ENCODE measurements around the gene CCL3. TPM values are rescaled to one million over a fixed set of nuclear protein-coding genes. Genes with fewer than 3 reads are reported as not detected.

The CCL3 gene
- total RNA-seq, 1 experiment from 2014 or later = 0.72 TPM

- TF ChIP-seq, protein P1, sequence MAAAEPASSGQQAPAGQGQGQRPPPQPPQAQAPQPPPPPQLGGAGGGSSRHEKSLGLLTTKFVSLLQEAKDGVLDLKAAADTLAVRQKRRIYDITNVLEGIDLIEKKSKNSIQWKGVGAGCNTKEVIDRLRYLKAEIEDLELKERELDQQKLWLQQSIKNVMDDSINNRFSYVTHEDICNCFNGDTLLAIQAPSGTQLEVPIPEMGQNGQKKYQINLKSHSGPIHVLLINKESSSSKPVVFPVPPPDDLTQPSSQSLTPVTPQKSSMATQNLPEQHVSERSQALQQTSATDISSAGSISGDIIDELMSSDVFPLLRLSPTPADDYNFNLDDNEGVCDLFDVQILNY (CRISPR knock-in tag; IDR thresholded peaks at IDR 0.05) = no peak
- TF ChIP-seq ESRRA (CRISPR knock-in tag; IDR thresholded peaks at IDR 0.05; ENCODE audit: borderline replicate concordance) = no peak
- TF ChIP-seq, protein P2, sequence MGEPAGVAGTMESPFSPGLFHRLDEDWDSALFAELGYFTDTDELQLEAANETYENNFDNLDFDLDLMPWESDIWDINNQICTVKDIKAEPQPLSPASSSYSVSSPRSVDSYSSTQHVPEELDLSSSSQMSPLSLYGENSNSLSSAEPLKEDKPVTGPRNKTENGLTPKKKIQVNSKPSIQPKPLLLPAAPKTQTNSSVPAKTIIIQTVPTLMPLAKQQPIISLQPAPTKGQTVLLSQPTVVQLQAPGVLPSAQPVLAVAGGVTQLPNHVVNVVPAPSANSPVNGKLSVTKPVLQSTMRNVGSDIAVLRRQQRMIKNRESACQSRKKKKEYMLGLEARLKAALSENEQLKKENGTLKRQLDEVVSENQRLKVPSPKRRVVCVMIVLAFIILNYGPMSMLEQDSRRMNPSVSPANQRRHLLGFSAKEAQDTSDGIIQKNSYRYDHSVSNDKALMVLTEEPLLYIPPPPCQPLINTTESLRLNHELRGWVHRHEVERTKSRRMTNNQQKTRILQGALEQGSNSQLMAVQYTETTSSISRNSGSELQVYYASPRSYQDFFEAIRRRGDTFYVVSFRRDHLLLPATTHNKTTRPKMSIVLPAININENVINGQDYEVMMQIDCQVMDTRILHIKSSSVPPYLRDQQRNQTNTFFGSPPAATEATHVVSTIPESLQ (CRISPR knock-in tag; IDR thresholded peaks at IDR 0.05) = no peak
- no peak for TF ChIP-seq RORB (CRISPR knock-in tag; IDR thresholded peaks at IDR 0.05)
- TF ChIP-seq, protein P3, sequence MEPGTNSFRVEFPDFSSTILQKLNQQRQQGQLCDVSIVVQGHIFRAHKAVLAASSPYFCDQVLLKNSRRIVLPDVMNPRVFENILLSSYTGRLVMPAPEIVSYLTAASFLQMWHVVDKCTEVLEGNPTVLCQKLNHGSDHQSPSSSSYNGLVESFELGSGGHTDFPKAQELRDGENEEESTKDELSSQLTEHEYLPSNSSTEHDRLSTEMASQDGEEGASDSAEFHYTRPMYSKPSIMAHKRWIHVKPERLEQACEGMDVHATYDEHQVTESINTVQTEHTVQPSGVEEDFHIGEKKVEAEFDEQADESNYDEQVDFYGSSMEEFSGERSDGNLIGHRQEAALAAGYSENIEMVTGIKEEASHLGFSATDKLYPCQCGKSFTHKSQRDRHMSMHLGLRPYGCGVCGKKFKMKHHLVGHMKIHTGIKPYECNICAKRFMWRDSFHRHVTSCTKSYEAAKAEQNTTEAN (CRISPR knock-in tag; IDR thresholded peaks at IDR 0.05) = no peak
- no peak for TF ChIP-seq ZNF416 (CRISPR knock-in tag; IDR thresholded peaks at IDR 0.05)
- TF ChIP-seq IRF2 (CRISPR knock-in tag; IDR thresholded peaks at IDR 0.05; ENCODE audit: borderline replicate concordance, low read depth) = no peak
These were observed 17.7 kb upstream of the CCL3 start (continued) for GRCh38 chr17:36107660-36108059.

DNA sequence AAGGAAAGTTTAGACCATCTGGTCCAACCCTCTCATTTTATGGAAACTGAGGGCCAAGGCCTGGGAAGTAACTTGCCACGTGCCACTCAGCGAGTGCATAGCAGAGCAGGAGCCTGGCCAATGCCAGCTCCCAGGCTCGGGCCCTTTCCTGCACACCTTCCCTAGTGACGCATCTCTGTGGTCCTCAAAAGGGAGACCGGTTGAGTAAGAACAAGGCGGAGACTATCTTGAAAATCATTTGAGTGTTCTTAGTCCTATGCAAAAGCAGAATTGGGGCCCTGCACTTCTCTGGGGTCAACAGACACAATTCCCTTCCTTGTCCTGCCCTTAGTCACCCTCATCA, 16.5 kb upstream of the CCL3 start:
- no peak for ATAC-seq
- Mint-ChIP-seq H3K36me3 (no peaks in the 10 kb centered on the region), H3K27ac (no peak overlapping the region), H3K4me1 (no peaks in the 10 kb centered on the region), H3K9me3 (peaks cover 6% of the 10 kb centered on the region), H3K4me3 (no peak overlapping the region), H3K27me3 (ENCODE audit: low read depth) (no peaks in the 10 kb centered on the region; the same call in 1 of the 2 replicates)
- CTCF ChIA-PET = interaction anchor here (1.4 kb wide), 1 partner anchor 42 kb away, joined by 4 read pairs; no protein-coding TSS in a partner anchor
- POLR2A ChIA-PET = no interaction called here
- DNase-seq (ENCODE audit: low spot score) = no peak
- TF ChIP-seq ZNF423 (CRISPR knock-in tag; IDR thresholded peaks at IDR 0.05) (no peak), GABPB1 (CRISPR knock-in tag; IDR thresholded peaks at IDR 0.05) (no peak), FOXK1 (CRISPR knock-in tag; IDR thresholded peaks at IDR 0.05) (no peak), PRDM15 (CRISPR knock-in tag; IDR thresholded peaks at IDR 0.05) (no peak), ZNF416 (CRISPR knock-in tag; IDR thresholded peaks at IDR 0.05) (no peak), ZNF532 (CRISPR knock-in tag; IDR thresholded peaks at IDR 0.05; ENCODE audit: borderline replicate concordance) (no peak), ZNF396 (CRISPR knock-in tag; IDR thresholded peaks at IDR 0.05; ENCODE audit: borderline replicate concordance) (no peak), MXD4 (CRISPR knock-in tag; IDR thresholded peaks at IDR 0.05; ENCODE audit: borderline replicate concordance) (no peak)
- TF ChIP-seq, protein P4, sequence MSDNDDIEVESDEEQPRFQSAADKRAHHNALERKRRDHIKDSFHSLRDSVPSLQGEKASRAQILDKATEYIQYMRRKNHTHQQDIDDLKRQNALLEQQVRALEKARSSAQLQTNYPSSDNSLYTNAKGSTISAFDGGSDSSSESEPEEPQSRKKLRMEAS (CRISPR knock-in tag; IDR thresholded peaks at IDR 0.05) = no peak
- TF ChIP-seq, protein P5, sequence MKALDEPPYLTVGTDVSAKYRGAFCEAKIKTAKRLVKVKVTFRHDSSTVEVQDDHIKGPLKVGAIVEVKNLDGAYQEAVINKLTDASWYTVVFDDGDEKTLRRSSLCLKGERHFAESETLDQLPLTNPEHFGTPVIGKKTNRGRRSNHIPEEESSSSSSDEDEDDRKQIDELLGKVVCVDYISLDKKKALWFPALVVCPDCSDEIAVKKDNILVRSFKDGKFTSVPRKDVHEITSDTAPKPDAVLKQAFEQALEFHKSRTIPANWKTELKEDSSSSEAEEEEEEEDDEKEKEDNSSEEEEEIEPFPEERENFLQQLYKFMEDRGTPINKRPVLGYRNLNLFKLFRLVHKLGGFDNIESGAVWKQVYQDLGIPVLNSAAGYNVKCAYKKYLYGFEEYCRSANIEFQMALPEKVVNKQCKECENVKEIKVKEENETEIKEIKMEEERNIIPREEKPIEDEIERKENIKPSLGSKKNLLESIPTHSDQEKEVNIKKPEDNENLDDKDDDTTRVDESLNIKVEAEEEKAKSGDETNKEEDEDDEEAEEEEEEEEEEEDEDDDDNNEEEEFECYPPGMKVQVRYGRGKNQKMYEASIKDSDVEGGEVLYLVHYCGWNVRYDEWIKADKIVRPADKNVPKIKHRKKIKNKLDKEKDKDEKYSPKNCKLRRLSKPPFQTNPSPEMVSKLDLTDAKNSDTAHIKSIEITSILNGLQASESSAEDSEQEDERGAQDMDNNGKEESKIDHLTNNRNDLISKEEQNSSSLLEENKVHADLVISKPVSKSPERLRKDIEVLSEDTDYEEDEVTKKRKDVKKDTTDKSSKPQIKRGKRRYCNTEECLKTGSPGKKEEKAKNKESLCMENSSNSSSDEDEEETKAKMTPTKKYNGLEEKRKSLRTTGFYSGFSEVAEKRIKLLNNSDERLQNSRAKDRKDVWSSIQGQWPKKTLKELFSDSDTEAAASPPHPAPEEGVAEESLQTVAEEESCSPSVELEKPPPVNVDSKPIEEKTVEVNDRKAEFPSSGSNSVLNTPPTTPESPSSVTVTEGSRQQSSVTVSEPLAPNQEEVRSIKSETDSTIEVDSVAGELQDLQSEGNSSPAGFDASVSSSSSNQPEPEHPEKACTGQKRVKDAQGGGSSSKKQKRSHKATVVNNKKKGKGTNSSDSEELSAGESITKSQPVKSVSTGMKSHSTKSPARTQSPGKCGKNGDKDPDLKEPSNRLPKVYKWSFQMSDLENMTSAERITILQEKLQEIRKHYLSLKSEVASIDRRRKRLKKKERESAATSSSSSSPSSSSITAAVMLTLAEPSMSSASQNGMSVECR (CRISPR knock-in tag; IDR thresholded peaks at IDR 0.05; ENCODE audit: borderline replicate concordance) = no peak
- TF ChIP-seq, protein P6, sequence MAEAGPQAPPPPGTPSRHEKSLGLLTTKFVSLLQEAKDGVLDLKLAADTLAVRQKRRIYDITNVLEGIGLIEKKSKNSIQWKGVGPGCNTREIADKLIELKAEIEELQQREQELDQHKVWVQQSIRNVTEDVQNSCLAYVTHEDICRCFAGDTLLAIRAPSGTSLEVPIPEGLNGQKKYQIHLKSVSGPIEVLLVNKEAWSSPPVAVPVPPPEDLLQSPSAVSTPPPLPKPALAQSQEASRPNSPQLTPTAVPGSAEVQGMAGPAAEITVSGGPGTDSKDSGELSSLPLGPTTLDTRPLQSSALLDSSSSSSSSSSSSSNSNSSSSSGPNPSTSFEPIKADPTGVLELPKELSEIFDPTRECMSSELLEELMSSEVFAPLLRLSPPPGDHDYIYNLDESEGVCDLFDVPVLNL (CRISPR knock-in tag; IDR thresholded peaks at IDR 0.05; ENCODE audit: borderline replicate concordance, low read depth) = no peak
